Activated CD4-positive, alpha-beta memory T cell treated with anti-CD3 and anti-CD28 coated beads for 36 hours (primary cell): Measurements from ENCODE around the gene EFNA1. TPM values are rescaled to one million over a fixed set of nuclear protein-coding genes. Genes with fewer than 3 reads are reported as not detected.

Experiments
- CTCF ChIA-PET: fragments of 350-600 bp; sonication (Branson Sonifier 250); formaldehyde crosslinking; loops from one replicate; lab custom pipeline; 2021; ENCODE audit warnings: antibody characterized with exemption, inconsistent platforms; lab: Charles Lee
- POLR2A ChIA-PET: fragments of 350-600 bp; sonication (Branson Sonifier 250); formaldehyde crosslinking; loops from one replicate; lab custom pipeline; 2021; ENCODE audit warnings: antibody characterized with exemption; lab: Charles Lee
- DNase-seq: peaks from one replicate; pipeline ENCODE4 v3.0.0-alpha.2; 2020
- H3K27ac Mint-ChIP-seq: one replicate; pipeline ENCODE4 v1.8.0; 2021; ENCODE audit warnings: mixed read lengths
- H3K27me3 Mint-ChIP-seq: one replicate; pipeline ENCODE4 v1.8.0; 2021; ENCODE audit warnings: mixed read lengths
- H3K36me3 Mint-ChIP-seq: one replicate; pipeline ENCODE4 v1.8.0; 2021; ENCODE audit warnings: mixed read lengths
- H3K4me1 Mint-ChIP-seq: one replicate; pipeline ENCODE4 v1.8.0; 2021; ENCODE audit warnings: low read depth, mixed read lengths
- H3K4me3 Mint-ChIP-seq: one replicate; pipeline ENCODE4 v1.8.0; 2021; ENCODE audit warnings: mild to moderate bottlenecking, mixed read lengths
- H3K9me3 Mint-ChIP-seq: one replicate; pipeline ENCODE4 v1.8.0; 2021; ENCODE audit warnings: mixed read lengths
- intact Hi-C: fragments of 100-400 bp; cut with micrococcal nuclease; formaldehyde crosslinking; loops from one replicate; pipeline ENCODE4 v1.15.1; 2023
- total RNA-seq, 2 experiments: library from RNA; stranded (reverse); gene quantifications; one replicate each; pipeline ENCODE4 v1.2.3, GENCODE V29; 2021

EFNA1 gene
- total RNA-seq, 2 experiments from 2014 or later: 0.24 TPM; not detected in 1

GRCh38 chr1:155177918-155178281, 50.2 kb downstream of the EFNA1 start:
- H3K4me3 Mint-ChIP-seq: no peak overlapping the region
- H3K9me3 Mint-ChIP-seq: no peaks in the 10 kb centered on the region
- ChIA-PET CTCF (interaction anchor here (0.5 to 8.5 kb wide), 13 partner anchors 8 to 403 kb away, joined by 3 to 201 read pairs (median 5); partner anchors contain the start of genes MTX1 and THBS3), POLR2A (interaction anchor here (7.5 kb wide), 1 partner anchor 15 kb away, joined by 70 read pairs; no protein-coding TSS in a partner anchor)
- no peaks in the 10 kb centered on the region for H3K27me3 Mint-ChIP-seq
- H3K36me3 Mint-ChIP-seq: peaks cover 16% of the 10 kb centered on the region
- H3K4me1 Mint-ChIP-seq: peaks cover 34% of the 10 kb centered on the region
- intact Hi-C loops: no loop called here
- H3K27ac Mint-ChIP-seq: no peak overlapping the region
- no peak for DNase-seq

- peaks cover 28% of the 10 kb centered on the region for H3K4me1 Mint-ChIP-seq
- H3K36me3 Mint-ChIP-seq: peaks cover 13% of the 10 kb centered on the region
- POLR2A ChIA-PET: interaction anchor here (7.5 kb wide), 1 partner anchor 15 kb away, joined by 70 read pairs; no protein-coding TSS in a partner anchor
- CTCF ChIA-PET: interaction anchor here (1.4 to 8.5 kb wide), 5 partner anchors 10 to 145 kb away, joined by 3 to 201 read pairs (median 7); partner anchors contain the start of genes MTX1 and THBS3
- no peaks in the 10 kb centered on the region for H3K9me3 Mint-ChIP-seq
- H3K4me3 Mint-ChIP-seq: no peak overlapping the region
- no peaks in the 10 kb centered on the region for H3K27me3 Mint-ChIP-seq
- no peak for DNase-seq
- intact Hi-C loops: no loop called here
- H3K27ac Mint-ChIP-seq: no peak overlapping the region
Measured at GRCh38 chr1:155178441-155179111, 50.9 kb downstream of the EFNA1 start.

GRCh38 chr1:155179112-155180031, 51.7 kb downstream of the EFNA1 start:
- no peak overlapping the region for H3K27ac Mint-ChIP-seq
- peaks cover 24% of the 10 kb centered on the region for H3K4me1 Mint-ChIP-seq
- intact Hi-C loops: no loop called here
- DNase-seq: no peak
- H3K36me3 Mint-ChIP-seq: peaks cover 13% of the 10 kb centered on the region
- no peak overlapping the region for H3K4me3 Mint-ChIP-seq
- no peaks in the 10 kb centered on the region for H3K27me3 Mint-ChIP-seq
- CTCF ChIA-PET: interaction anchor here (0.8 to 8.5 kb wide), 5 partner anchors 11 to 28 kb away, joined by 3 to 201 read pairs (median 8); partner anchors contain the start of genes MTX1 and THBS3
- H3K9me3 Mint-ChIP-seq: no peaks in the 10 kb centered on the region
- POLR2A ChIA-PET: interaction anchor here (7.5 kb wide), 1 partner anchor 14 kb away, joined by 70 read pairs; no protein-coding TSS in a partner anchor

- Mint-ChIP-seq H3K4me3 (no peak overlapping the region), H3K27ac (no peak overlapping the region), H3K27me3 (no peaks in the 10 kb centered on the region), H3K4me1 (peaks cover 6% of the 10 kb centered on the region), H3K9me3 (no peaks in the 10 kb centered on the region), H3K36me3 (peaks cover 13% of the 10 kb centered on the region)
- DNase-seq: no peak
- ChIA-PET POLR2A (no interaction called here), CTCF (interaction anchor here (1.0 kb wide), 1 partner anchor 9 kb away, joined by 4 read pairs; the partner anchor contains the start of gene KRTCAP2)
- intact Hi-C loops: no loop called here
Measured at GRCh38 chr1:155181371-155182051, 53.8 kb downstream of the EFNA1 start.

- Mint-ChIP-seq H3K4me1 (no peaks in the 10 kb centered on the region), H3K27me3 (no peaks in the 10 kb centered on the region), H3K36me3 (peaks cover 9% of the 10 kb centered on the region), H3K27ac (no peak overlapping the region), H3K4me3 (no peak overlapping the region), H3K9me3 (no peaks in the 10 kb centered on the region)
- POLR2A ChIA-PET: no interaction called here
- no peak for DNase-seq
- CTCF ChIA-PET: interaction anchor here (1.0 kb wide), 1 partner anchor 9 kb away, joined by 4 read pairs; the partner anchor contains the start of gene KRTCAP2
- intact Hi-C loops: no loop called here
Measured at GRCh38 chr1:155182052-155182550, 54.4 kb downstream of the EFNA1 start.

GRCh38 chr1:155183775-155184221, 56.1 kb downstream of the EFNA1 start:
- ChIA-PET POLR2A (interaction anchor here (2.4 to 2.9 kb wide), 2 partner anchors 9 to 10 kb away, joined by 12 to 14 read pairs; partner anchors contain the start of genes KRTCAP2 and TRIM46), CTCF (interaction anchor here (0.9 to 3.0 kb wide), 3 partner anchors 8 to 23 kb away, joined by 3 to 15 read pairs (median 5); partner anchors contain the start of gene KRTCAP2)
- no peak for DNase-seq
- Mint-ChIP-seq H3K27me3 (no peaks in the 10 kb centered on the region), H3K27ac (no peak overlapping the region), H3K4me3 (no peak overlapping the region), H3K9me3 (no peaks in the 10 kb centered on the region), H3K4me1 (peaks cover 3% of the 10 kb centered on the region), H3K36me3 (peaks cover 5% of the 10 kb centered on the region)
- intact Hi-C loops: no loop called here

GRCh38 chr1:155184351-155184811, 56.7 kb downstream of the EFNA1 start:
- CTCF ChIA-PET: interaction anchor here (0.9 to 3.0 kb wide), 3 partner anchors 9 to 23 kb away, joined by 3 to 15 read pairs (median 5); partner anchors contain the start of gene KRTCAP2
- H3K27me3 Mint-ChIP-seq: no peaks in the 10 kb centered on the region
- no peak overlapping the region for H3K27ac Mint-ChIP-seq
- H3K36me3 Mint-ChIP-seq: peaks cover 2% of the 10 kb centered on the region
- H3K9me3 Mint-ChIP-seq: no peaks in the 10 kb centered on the region
- POLR2A ChIA-PET: interaction anchor here (2.4 to 2.9 kb wide), 2 partner anchors 10 kb away, joined by 12 to 14 read pairs; partner anchors contain the start of genes KRTCAP2 and TRIM46
- no peak for DNase-seq
- intact Hi-C loops: no loop called here
- peaks cover 3% of the 10 kb centered on the region for H3K4me1 Mint-ChIP-seq
- no peak overlapping the region for H3K4me3 Mint-ChIP-seq

Other genes with a start within 250 kb of the EFNA1 start
- gene PMVK, start 191.2 kb upstream of the EFNA1 start, total RNA-seq: 10 to 100 TPM; 51.2 to 54.0 TPM
- 10 to 100 TPM; 55.9 to 57.3 TPM for gene PBXIP1, start 171.8 kb upstream of the EFNA1 start, total RNA-seq
- 10 to 100 TPM; 31.5 to 32.4 TPM for gene PYGO2, start 166.1 kb upstream of the EFNA1 start, total RNA-seq
- 10 to 100 TPM; 43.4 to 46.5 TPM for gene SHC1, start 157.1 kb upstream of the EFNA1 start, total RNA-seq
- gene CKS1B, start 153.2 kb upstream of the EFNA1 start, total RNA-seq: 100 to 1,000 TPM; 197 to 205 TPM
- gene FLAD1, start 144.5 kb upstream of the EFNA1 start, total RNA-seq: 10 to 100 TPM; 45.4 to 49.4 TPM
- under 1 TPM; 0.36 to 0.56 TPM for gene LENEP, start 134.3 kb upstream of the EFNA1 start, total RNA-seq
- 100 to 1,000 TPM; 124 to 125 TPM for gene ZBTB7B, start 125.1 kb upstream of the EFNA1 start, total RNA-seq
- 1 to 10 TPM; 1.1 to 1.3 TPM for gene DCST2, start 94.1 kb upstream of the EFNA1 start, total RNA-seq
- gene DCST1, start 94.1 kb upstream of the EFNA1 start, total RNA-seq: under 1 TPM in 1 of 2 experiments, not detected in 1; 0.14 TPM
- 10 to 100 TPM; 54.3 to 60.5 TPM for gene ADAM15, start 76.6 kb upstream of the EFNA1 start, total RNA-seq
- gene EFNA4, start 64.1 kb upstream of the EFNA1 start, total RNA-seq: 1 to 10 TPM; 5.0 to 6.1 TPM
- gene EFNA3, start 49.0 kb upstream of the EFNA1 start, total RNA-seq: 1 to 10 TPM; 2.4 to 2.6 TPM
- gene SLC50A1, start 8.0 kb downstream of the EFNA1 start, total RNA-seq: 10 to 100 TPM; 60.1 TPM
- 10 to 100 TPM; 34.1 to 37.7 TPM for gene DPM3, start 12.7 kb downstream of the EFNA1 start, total RNA-seq
- gene KRTCAP2, start 45.4 kb downstream of the EFNA1 start, total RNA-seq: 100 to 1,000 TPM; 138 to 146 TPM
- gene TRIM46, start 46.0 kb downstream of the EFNA1 start, total RNA-seq: 1 to 10 TPM; 6.3 to 7.1 TPM
- gene THBS3, start 80.0 kb downstream of the EFNA1 start, total RNA-seq: 10 to 100 TPM; 15.6 to 17.3 TPM
- 10 to 100 TPM; 45.2 to 47.9 TPM for gene MTX1, start 80.8 kb downstream of the EFNA1 start, total RNA-seq
- gene ENTREP3, start 127.6 kb downstream of the EFNA1 start, total RNA-seq: 10 to 100 TPM; 32.9 to 34.1 TPM
- 10 to 100 TPM; 89.6 to 91.7 TPM for gene SCAMP3, start 134.5 kb downstream of the EFNA1 start, total RNA-seq
- 10 to 100 TPM; 62.0 to 68.1 TPM for gene CLK2, start 145.6 kb downstream of the EFNA1 start, total RNA-seq
- 1 to 10 TPM; 1.9 to 2.4 TPM for gene HCN3, start 149.6 kb downstream of the EFNA1 start, total RNA-seq
- gene PKLR, start 173.6 kb downstream of the EFNA1 start, total RNA-seq: not detected
- gene FDPS, start 181.0 kb downstream of the EFNA1 start, total RNA-seq: 100 to 1,000 TPM; 378 to 395 TPM
- 10 to 100 TPM; 23.2 to 25.4 TPM for gene RUSC1, start 193.0 kb downstream of the EFNA1 start, total RNA-seq